Umbilical cord (tissue), 2 donors: Measurements from ENCODE around the gene C6orf132. TPM values are rescaled to one million over a fixed set of nuclear protein-coding genes. Genes with fewer than 3 reads are reported as not detected.
A peak's percentile ranks its signal among the peaks of the same experiment; 100 is the strongest.
"Not testable (repeated sequence)": the region's sequence is repeated elsewhere in the genome, so short reads cannot be mapped to it uniquely, and the experiment has no call there.

Experiments
- DNase-seq: peaks from one replicate; pipeline ENCODE4 v3.0.0-alpha.2; 2015; ENCODE audit warnings: low spot score
- total RNA-seq: library from RNA; depleted of rRNA; stranded (reverse); fragments of >200 nt; gene quantifications from one replicate; pipeline ENCODE4 v1.2.3, GENCODE V29; 2014; ENCODE audit warnings: low replicate concordance; ENCODE audit not compliant: insufficient read depth

The C6orf132 gene
- 6.0 TPM for total RNA-seq

GRCh38 chr6:42142118-42142835 lies at the start of gene C6orf132:
TSS of gene C6orf132 (minus strand) at chr6:42142620. CDS start at chr6:42142444, 176 bp downstream.
- DNase-seq, result no peak

- no peak for DNase-seq
These were observed 48.2 kb upstream of the C6orf132 start for GRCh38 chr6:42190554-42191183.

GRCh38 chr6:42188406-42188805 lies 46.0 kb upstream of the C6orf132 start:
- DNase-seq, result no peak

GRCh38 chr6:42185597-42185996 lies 43.2 kb upstream of the C6orf132 start:
- no peak for DNase-seq

GRCh38 chr6:42184475-42184874 lies 42.1 kb upstream of the C6orf132 start:
- DNase-seq, result no peak

- DNase-seq, result no peak
These were observed 39.7 kb upstream of the C6orf132 start for GRCh38 chr6:42182101-42182500.

- no peak for DNase-seq
These were observed 37.5 kb upstream of the C6orf132 start for GRCh38 chr6:42179945-42180313.

- no peak for DNase-seq
These were observed 37.0 kb upstream of the C6orf132 start for GRCh38 chr6:42179261-42179944.

GRCh38 chr6:42177514-42178364 lies 35.3 kb upstream of the C6orf132 start:
- peak; percentile 30 for DNase-seq

GRCh38 chr6:42176981-42177380 lies 34.6 kb upstream of the C6orf132 start:
- DNase-seq, result no peak

- DNase-seq, result no peak
These were observed 33.4 kb upstream of the C6orf132 start for GRCh38 chr6:42175860-42176259.

- no peak for DNase-seq
These were observed 30.7 kb upstream of the C6orf132 start, which contains the start of gene GUCA1A for GRCh38 chr6:42173101-42173500. TSS of gene GUCA1A (plus strand) at chr6:42173364. CDS start at chr6:42173614, 250 bp downstream.

GRCh38 chr6:42171813-42172581 lies 29.6 kb upstream of the C6orf132 start:
- no peak for DNase-seq

- DNase-seq, result not testable (repeated sequence)
These were observed 27.4 kb upstream of the C6orf132 start for GRCh38 chr6:42169780-42170179.

GRCh38 chr6:42168650-42169049 lies 26.2 kb upstream of the C6orf132 start:
- no peak for DNase-seq

GRCh38 chr6:42166444-42167141 lies 24.2 kb upstream of the C6orf132 start:
- peak; percentile 83 for DNase-seq

- no peak for DNase-seq
These were observed 22.6 kb upstream of the C6orf132 start for GRCh38 chr6:42165016-42165415.

GRCh38 chr6:42163981-42164380 lies 21.6 kb upstream of the C6orf132 start:
- DNase-seq, result peak; percentile 68

- DNase-seq, result no peak
These were observed 20.4 kb upstream of the C6orf132 start for GRCh38 chr6:42162812-42163211.

GRCh38 chr6:42162384-42162783 lies 20.0 kb upstream of the C6orf132 start:
- DNase-seq, result no peak
